Head of caudate nucleus (tissue), 42 donors: Measurements from ENCODE around the gene LITAF.
A peak's percentile ranks its signal among the peaks of the same experiment; 100 is the strongest.

Source experiments
- DNase-seq, 42 donors: peaks; one replicate each; pipeline versions ENCODE4 v3.0.0 to v3.0.0-alpha.2; 2020 to 2021; ENCODE audit warnings: mixed read lengths in 7 of 42
- intact Hi-C: fragments of 100-400 bp; cut with DNase I; formaldehyde crosslinking; loops from one replicate; pipeline ENCODE4 v1.15.0; 2022

LITAF gene

GRCh38 chr16:11586856-11587642, at the start of gene LITAF:
LITAF (minus strand) TSS chr16:11586919; CDS start chr16:11556730, 30,189 bp downstream.
- intact Hi-C loops = no loop called here
- peak in 39 of 42 donors; percentile 29 to 83 (median 61) for DNase-seq

- no peak for DNase-seq
- intact Hi-C loops = no loop called here
These were observed 49.5 kb upstream of the LITAF start for GRCh38 chr16:11636172-11636721.

- intact Hi-C loops = no loop called here
- DNase-seq = no peak
These were observed 49.0 kb upstream of the LITAF start for GRCh38 chr16:11635679-11636171.

GRCh38 chr16:11635113-11635652, 48.5 kb upstream of the LITAF start:
- intact Hi-C loops = no loop called here
- no peak for DNase-seq

DNA sequence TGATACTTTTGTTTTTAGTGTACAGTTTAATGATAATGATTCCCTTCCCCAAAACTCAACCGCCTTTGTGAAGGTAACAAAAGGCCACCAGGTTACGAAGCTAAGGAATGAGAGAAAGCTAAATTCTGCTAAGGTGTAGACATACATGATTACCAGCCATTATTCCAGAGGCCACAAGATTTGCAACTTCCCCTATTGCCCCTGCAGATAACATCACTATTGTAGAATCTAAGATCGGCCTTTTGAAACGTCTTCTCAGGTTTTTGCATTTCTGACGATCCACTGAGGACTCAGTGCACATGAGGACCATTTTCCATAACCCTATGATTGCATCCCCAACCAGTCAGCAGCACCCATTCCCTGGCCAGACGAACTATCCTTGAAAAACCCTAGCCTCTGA, 47.6 kb upstream of the LITAF start:
- no peak for DNase-seq
- intact Hi-C loops = no loop called here

DNA sequence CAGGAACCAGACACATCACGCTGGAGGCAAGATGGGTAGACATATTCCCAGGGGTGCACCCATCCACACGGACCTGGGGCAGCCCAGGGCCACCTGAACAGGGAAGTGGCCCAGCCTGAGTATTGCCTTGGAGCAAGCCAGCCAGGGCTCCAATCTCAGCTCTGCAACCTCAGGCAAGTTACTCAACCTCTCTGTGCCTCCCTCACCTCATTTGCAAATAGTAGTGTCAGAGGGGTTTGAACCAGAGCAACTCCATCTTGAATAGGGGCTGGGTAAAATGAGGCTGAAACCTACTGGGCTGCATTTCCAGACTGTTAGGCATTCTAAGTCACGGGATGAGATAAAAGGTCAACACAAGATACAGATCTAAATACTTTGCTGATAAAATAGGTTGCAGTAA, 46.4 kb upstream of the LITAF start:
- DNase-seq = no peak
- intact Hi-C loops = no loop called here

DNA sequence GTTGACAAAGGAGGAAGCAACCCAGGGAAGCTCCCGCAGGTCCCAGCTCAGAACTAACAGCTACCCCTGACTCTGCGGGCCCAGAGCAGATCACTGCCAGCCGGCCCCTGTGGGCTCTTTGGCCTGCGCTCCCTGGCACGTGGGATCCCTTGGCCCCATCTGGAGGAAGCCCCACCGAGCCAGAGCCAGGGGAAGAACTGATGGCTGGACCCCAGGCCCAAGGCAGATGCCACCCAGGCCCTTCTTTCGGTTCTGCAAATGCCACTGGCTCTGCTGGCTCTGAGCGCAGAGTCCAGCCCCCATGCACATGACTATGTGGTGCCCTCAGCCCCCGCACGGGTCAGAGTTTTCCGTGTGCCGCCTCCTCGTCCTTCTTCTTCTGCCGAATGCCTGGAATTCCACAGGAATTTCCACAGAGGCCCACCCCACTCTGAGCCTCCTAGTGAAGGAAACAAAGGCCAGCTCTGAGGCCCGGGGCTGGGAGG, 45.8 kb upstream of the LITAF start:
- DNase-seq = peak in 29 of 42 donors; percentile 28 to 66 (median 44)

GRCh38 chr16:11631214-11631613, 44.5 kb upstream of the LITAF start:
- intact Hi-C loops = no loop called here
- DNase-seq = no peak

More for the DNA sequence above, 45.8 kb upstream of the LITAF start:
- intact Hi-C loops = no loop called here

GRCh38 chr16:11630768-11631056, 44.0 kb upstream of the LITAF start:
- intact Hi-C loops = no loop called here
- no peak for DNase-seq

- intact Hi-C loops = no loop called here
- no peak for DNase-seq
These were observed 43.5 kb upstream of the LITAF start for GRCh38 chr16:11630046-11630767.

- intact Hi-C loops = no loop called here
- DNase-seq = peak in 10 of 42 donors; percentile 22 to 54 (median 38)
These were observed 42.6 kb upstream of the LITAF start for GRCh38 chr16:11629071-11630030.

DNA sequence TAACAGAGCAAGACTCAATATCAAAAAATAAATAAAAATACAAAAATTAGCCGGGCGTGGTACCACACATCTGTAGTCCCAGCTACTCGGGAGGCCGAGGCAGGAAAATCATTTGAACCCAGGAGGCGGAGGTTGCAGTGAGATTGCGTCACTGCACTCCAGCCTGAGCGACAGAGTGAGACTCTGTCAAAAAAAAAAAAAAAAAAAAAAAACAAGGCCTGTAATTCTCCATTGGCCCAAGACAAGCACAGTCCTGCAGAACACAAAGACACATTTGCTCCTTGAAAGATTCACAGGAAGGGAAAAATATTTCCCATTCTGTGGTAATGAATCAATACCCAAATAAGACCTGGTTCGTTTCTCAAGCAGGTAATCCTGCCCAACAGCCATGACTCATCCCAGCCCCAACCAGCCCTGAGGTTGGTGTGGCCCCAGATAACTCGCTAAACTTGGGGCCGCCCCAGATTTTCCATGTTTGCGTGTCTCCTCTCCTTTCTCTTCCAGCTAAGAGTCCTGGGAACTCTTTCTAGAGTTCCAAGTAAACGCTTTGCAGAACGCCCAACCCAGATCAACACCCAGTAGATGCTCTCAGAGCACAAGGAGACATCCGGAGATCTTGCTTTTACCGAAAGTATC, 41.2 kb upstream of the LITAF start:
- intact Hi-C loops = no loop called here
- DNase-seq = no peak

DNA sequence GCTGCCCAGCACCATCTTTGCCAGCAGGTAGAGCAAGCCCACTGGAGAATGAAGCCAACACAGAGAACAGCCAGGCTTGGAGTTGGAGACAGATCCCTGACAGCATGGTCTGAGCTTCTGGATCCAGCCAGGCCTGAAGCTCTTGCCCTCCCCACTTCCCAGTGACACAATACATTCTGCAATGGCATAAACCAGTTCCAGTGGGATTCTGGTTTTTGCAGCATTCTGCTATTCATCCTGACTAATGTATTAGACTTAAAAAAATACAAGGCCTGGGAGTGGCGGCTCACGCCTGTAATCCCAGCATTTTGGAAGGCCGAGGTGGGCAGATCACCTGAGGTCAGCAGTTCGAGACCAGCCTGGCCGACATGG, 40.6 kb upstream of the LITAF start:
- no peak for DNase-seq
- intact Hi-C loops = no loop called here

- DNase-seq = no peak
- intact Hi-C loops = no loop called here
These were observed 40.1 kb upstream of the LITAF start for GRCh38 chr16:11626657-11627291.

DNA sequence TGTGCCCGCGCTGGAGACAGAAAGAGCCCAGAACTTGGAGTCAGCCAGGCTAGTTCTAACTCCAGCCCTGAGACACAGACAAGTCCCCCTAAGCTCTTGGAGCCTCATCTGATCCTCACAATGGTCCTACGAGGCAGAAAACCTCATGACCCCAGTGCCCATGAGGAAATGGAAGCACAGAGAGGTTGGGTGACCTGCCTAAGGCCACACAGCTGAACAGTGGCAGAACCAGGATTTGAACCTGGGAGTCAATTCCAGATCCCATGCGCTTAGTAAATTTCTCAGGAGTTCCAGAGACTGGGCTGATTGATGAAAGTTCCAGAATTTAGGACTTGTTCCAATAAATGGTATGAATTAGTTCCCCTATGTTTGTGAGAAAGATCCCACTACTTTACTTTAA, 39.0 kb upstream of the LITAF start:
- intact Hi-C loops = no loop called here
- no peak for DNase-seq

- no peak for DNase-seq
- intact Hi-C loops = no loop called here
These were observed 38.2 kb upstream of the LITAF start for GRCh38 chr16:11624636-11625607.

DNA sequence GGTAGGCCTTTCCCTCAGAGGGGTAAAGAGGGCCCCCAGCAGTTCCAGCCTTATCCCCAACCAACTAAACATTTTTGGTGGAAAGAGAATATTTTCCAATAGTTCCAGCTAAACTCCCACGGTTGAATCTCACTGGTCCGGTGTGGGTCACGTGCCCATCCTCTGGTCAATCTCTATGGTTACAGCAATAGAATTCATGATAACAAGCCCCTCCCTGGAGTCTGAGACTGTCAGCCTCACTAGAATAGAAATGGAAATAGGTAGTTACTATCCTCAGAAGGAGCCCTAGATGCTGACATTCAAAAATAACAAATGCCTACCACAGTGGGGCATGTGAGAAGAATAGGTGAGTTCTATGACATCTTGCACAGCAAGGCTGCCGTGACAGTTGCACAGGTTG, 37.5 kb upstream of the LITAF start:
- intact Hi-C loops = no loop called here
- no peak for DNase-seq
